ENCODE measurements around the gene ATG13. TPM values are rescaled to one million over a fixed set of nuclear protein-coding genes. Genes with fewer than 3 reads are reported as not detected.

Gene ATG13
- total and polyA plus RNA-seq, 2 of the 8 experiments (the other 6 are each of a cell fraction or from before 2014, with no cell fraction given) = 65.0 to 77.4 TPM

- no peak within 1 kb of the TSS for H3K56ac ChIP-seq (replicated peaks; ENCODE audit: insufficient read length, low read depth, low read length)
- ChIA-PET CTCF (ENCODE audit: partially characterized antibody) (interaction anchor here (0.6 to 1.6 kb wide), 5 partner anchors 11 to 434 kb away, joined by 3 to 5 read pairs (median 3); no protein-coding TSS in a partner anchor), POLR2A (ENCODE audit: partially characterized antibody) (interaction anchor here (0.6 to 4.3 kb wide), 6 partner anchors 12 to 443 kb away, joined by 3 to 21 read pairs (median 3); partner anchors contain the start of genes ARHGAP1 and ZNF408)
- no peak within 1 kb of the TSS for H4K91ac ChIP-seq (replicated peaks; ENCODE audit: insufficient read length, low read length)
- no peak within 1 kb of the TSS for H2BK20ac ChIP-seq (ENCODE audit: low read length)
- H4K5ac ChIP-seq (ENCODE audit: insufficient read length, low read depth, low read length) = no peak within 1 kb of the TSS
- H3K9ac ChIP-seq (replicated peaks in 1 of 4; ENCODE audit: extremely low read depth in 1 of 4, low read depth in 3 of 4, low read length in 3 of 4) = no peak within 1 kb of the TSS; a peak in 1 of 7 replicates
- WGBS, 2 experiments (ENCODE audit: extremely low coverage in 1 of 2, insufficient coverage in 1 of 2, insufficient read length in 1 of 2, insufficient replicate concordance in 2 of 2, low coverage in 1 of 2, low lambda C conversion rate in 2 of 2, missing lambda C conversion rate in 1 of 2) = 93% methylated on average over 7 of the region's 7 CpGs; no CpG with 5 or more reads in 1 of the 2 experiments
- DNase-seq (ENCODE audit: low read depth in 1 of 2, low spot score in 2 of 2) (no peak), FAIRE-seq (no peak)
- no peaks in the 10 kb centered on the region for H4K20me1 ChIP-seq (replicated peaks in 1 of 2; ENCODE audit: control insufficient read depth in 1 of 2, insufficient read depth in 2 of 2, low read length in 2 of 2)
- no peaks in the 10 kb centered on the region for H3K9me3 ChIP-seq (ENCODE audit: insufficient read depth in 2 of 2, low read depth in 1 of 2, low read length in 1 of 2)
- H3K4me3 ChIP-seq (ENCODE audit: extremely low read depth in 1 of 4, insufficient read depth in 2 of 4, low read depth in 3 of 4, low read length in 4 of 4) = no peak within 1 kb of the TSS
- no peak within 1 kb of the TSS for H2AK5ac ChIP-seq (ENCODE audit: low read depth, low read length)
- no peaks in the 10 kb centered on the region for H3K79me1 ChIP-seq (ENCODE audit: low read depth, low read length)
- peaks cover 0 to 5% (median 0%) of the 10 kb centered on the region in 4 experiments; a peak in 2 of 7 replicates for H3K4me1 ChIP-seq (replicated peaks in 1 of 4; ENCODE audit: control insufficient read depth in 3 of 4, insufficient read depth in 4 of 4, low read length in 3 of 4)
- H3K27ac ChIP-seq (ENCODE audit: low read depth, low read length) = no peak within 1 kb of the TSS
- H4K8ac ChIP-seq (ENCODE audit: extremely low read depth, insufficient read depth, low read length) = peak within 1 kb of the TSS; percentile 91
- no peaks in the 10 kb centered on the region for H3K79me2 ChIP-seq (ENCODE audit: control insufficient read depth in 1 of 2, insufficient read depth in 2 of 2, low read length in 2 of 2)
- no peak within 1 kb of the TSS for H3K4me2 ChIP-seq (ENCODE audit: insufficient read depth in 1 of 2, low read depth in 2 of 2, low read length in 2 of 2)
- no peaks in the 10 kb centered on the region for H3K23me2 ChIP-seq (ENCODE audit: low read depth, low read length)
- no peaks in the 10 kb centered on the region for H3K36me3 ChIP-seq (ENCODE audit: control insufficient read depth in 2 of 4, insufficient read depth in 4 of 4, low read length in 3 of 4)
- H2BK15ac ChIP-seq (ENCODE audit: low read length) = no peak within 1 kb of the TSS
- no peak within 1 kb of the TSS for H2BK12ac ChIP-seq (ENCODE audit: low read depth, low read length)
- no peak within 1 kb of the TSS for H2BK120ac ChIP-seq (replicated peaks; ENCODE audit: low read depth, low read length)
- no peak within 1 kb of the TSS for H3K18ac ChIP-seq (ENCODE audit: extremely low read depth, low read length)
- no peaks in the 10 kb centered on the region for H3K27me3 ChIP-seq (replicated peaks in 1 of 4; ENCODE audit: control insufficient read depth in 3 of 4, extremely low read depth in 1 of 4, insufficient read depth in 3 of 4, low read length in 3 of 4)
- H2AFZ ChIP-seq (ENCODE audit: low read length) = no peak within 1 kb of the TSS; the same call in 1 of the 2 replicates
- 0 out of 2 replicates have a peak within 1 kb of the TSS, but pooled peaks have one; percentile 39 for H2BK5ac ChIP-seq (ENCODE audit: low read depth, low read length)
- no peak within 1 kb of the TSS for H3K4ac ChIP-seq (replicated peaks; ENCODE audit: insufficient read length, low read depth, low read length)
- H3K23ac ChIP-seq (ENCODE audit: insufficient read length) = no peak within 1 kb of the TSS
- no peak within 1 kb of the TSS for H3K14ac ChIP-seq (ENCODE audit: insufficient read length)
- TF ChIP-seq BRCA1 (IDR thresholded peaks at IDR 0.05; ENCODE audit: low read depth, low read length) = no peak
- TF ChIP-seq RNF2 (IDR thresholded peaks at IDR 0.05; ENCODE audit: borderline replicate concordance, low read depth, low read length, missing control alignments, poor library complexity, severe bottlenecking) = no peak
- no peak for TF ChIP-seq SRF (IDR thresholded peaks at IDR 0.05; ENCODE audit: low read depth, low read length)
- TF ChIP-seq BACH1 (IDR thresholded peaks at IDR 0.05; ENCODE audit: low read length) = no peak
- TF ChIP-seq TBP (IDR thresholded peaks at IDR 0.05; ENCODE audit: low read depth, low read length) = no peak
- TF ChIP-seq EZH2 (IDR thresholded peaks at IDR 0.05; ENCODE audit: low read depth, low read length, severe bottlenecking) = no peak
- no peak for TF ChIP-seq JUN (IDR thresholded peaks at IDR 0.05; ENCODE audit: low read depth, low read length)
These were observed 101.7 kb downstream of the ATG13 start, which contains the start of gene F2 for GRCh38 chr11:46719048-46719542. F2 (plus strand) TSS chr11:46719213; CDS start chr11:46719236, 23 bp downstream.

Measured in H1 (cell line).